Right hindlimb (tissue), 1 donor: Measurements from ENCODE around the gene SEC16B.

ENCODE experiments used
- DNase-seq: peaks from one replicate; pipeline ENCODE4 v3.0.0-alpha.2; 2018

SEC16B gene

DNA sequence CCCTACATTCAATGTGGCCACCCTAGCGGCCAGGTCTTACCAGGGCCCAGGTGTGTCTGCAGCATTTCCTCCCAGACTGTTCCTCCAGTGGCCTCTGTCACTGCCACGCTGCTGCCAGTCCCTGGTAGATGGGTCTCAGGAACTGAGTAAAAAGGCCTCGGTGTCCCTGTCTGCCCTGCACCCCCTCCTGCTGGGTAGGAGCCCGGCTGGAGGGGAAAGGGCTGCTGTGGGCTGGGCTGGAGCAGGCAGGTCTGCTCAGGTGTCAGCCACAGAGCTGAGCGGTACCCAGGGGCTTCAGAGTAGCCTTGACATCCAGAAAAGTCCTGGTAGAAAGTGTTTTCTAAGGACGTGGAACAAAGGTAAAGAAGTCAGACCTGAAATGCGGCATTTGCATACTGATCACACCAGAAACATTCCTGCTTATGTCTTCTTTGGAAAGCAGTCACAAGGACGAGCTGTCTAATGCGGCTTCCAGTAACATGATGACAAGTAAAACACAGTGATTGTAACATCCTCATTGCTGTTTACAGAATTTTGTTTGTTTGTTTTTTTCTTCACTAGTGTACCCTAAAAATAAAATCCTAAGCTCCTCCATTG lies 32.6 kb downstream of the SEC16B start:
- DNase-seq, result no peak

DNA sequence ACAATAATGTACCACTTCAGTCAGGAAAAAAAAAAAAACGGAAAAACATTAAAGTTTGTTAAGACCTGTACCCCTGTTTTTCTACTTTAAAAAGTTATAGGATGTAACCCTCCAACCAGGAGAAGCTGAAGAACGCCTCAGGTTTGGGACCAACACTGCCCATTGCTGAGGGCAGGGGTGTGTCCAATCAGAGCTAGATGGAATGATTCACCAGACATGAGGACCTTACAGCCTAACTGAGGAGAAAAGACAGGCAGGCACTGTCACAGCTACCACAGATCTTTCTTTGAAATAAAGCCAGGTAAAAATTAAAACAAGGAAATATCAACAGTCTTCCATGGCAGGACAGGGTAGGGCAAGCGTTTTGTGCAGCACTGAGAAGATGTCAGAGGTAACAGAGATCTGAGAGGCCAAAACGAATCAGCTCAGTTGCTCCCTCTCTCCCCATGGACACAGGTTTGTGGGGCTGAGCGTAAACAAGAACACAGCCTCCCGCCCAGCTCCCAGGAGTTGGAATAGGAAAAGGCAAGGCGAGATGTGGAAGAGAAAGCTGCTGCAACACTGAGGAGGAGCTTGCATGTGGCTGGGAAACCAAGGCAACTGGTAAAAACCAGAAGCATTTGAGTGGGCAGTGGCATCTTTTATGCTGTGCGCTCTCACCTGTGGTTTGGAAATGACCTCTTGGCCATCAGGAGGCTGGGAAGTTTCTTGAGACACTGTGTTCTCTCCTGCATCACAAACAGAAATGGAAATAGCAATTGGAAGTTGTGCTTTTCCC lies 34.0 kb downstream of the SEC16B start:
- DNase-seq, result no peak

DNA sequence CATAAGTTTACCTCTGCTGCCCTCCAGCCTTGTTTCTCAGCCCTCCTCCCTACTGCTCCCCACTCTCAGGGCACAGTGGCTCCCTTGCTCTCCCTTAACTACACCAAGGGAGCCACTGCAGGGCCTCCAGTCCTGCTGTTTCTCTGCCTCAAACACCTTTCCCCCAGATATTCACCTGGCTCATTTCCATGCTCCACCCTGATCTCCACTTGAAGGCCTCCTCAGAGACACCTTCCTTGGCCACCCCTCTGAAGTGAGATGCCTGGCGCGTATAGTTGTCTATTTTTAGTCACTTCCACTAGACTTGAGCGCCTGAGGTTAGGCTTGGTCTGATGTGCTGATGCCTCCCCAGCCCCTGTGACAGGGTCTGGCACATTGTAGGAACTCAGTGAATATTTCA lies 34.9 kb downstream of the SEC16B start:
- no peak for DNase-seq

DNA sequence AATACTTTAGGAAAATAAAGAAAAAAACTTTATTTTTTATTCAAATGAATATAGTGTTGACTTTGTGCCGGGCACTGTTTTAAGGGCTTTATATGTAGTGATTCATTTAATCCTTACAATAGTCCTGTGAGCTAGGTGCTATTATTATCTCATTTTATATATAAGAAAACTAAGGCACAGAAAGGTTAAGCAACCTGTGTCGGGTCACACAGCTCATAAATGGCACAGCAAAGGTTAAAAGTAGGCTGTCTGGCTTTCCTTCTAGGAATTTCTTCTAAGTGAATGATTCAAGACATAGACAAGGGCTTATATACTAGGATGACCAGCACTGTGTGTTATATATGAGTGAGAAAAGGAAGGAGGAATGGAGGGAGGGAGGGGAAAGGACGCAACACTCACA lies 35.4 kb downstream of the SEC16B start:
- DNase-seq, result no peak

DNA sequence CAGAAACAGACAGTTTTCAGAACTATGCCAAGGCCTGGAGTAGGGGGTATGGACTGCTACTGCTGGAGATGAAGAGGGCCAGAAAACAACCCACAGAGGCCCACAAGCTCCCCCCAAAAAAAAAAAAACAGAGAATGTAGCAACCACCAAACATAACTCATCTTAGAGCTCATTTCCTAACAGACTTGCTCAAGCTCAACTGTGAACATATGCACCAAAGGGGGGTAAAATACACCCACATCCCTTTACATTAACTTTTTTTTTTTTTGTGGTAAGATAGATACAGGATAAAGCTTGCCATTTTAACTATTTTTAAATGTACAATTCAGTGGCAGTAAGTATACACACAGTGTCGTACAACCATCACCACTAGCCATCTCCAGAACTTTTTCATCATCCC lies 36.0 kb downstream of the SEC16B start:
- DNase-seq, result no peak

DNA sequence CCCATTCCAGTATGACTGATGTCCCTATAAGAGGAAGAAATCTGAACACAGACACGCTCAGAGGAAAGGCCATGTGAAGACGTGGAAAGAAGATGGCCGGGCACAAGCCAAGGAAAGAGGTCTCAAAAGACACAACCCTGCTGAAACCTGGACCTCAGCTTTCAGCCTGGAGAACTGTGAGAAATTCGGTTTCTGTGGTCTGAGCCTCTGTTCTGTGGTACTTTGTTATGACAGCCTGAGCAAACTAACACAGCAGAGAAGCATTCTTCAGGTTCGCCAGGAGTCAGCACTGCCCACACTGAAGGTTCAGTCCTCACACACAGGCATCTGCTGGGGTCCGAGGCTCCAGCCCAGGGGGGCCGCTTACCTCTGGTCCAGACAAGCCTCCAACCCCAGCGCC lies 37.7 kb downstream of the SEC16B start:
- no peak for DNase-seq

DNA sequence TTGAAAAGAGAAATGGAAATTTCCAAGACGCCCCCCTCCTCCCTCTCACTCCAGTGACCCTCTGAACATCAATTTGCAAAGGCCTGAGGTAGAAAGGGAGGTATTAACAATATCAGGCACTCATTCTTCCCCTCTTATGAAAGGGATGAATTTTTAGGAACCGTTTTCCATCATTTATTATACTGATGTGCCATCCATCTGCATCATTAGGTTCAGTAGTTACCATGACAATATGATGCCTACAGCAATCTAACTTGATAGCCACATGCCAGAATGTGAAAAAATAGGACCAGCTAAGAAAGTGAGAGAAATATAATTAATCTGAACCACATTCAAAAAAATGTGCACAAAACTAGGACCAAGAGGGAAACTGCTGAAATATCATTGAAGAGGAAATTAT lies 40.9 kb downstream of the SEC16B start:
- DNase-seq, result no peak

DNA sequence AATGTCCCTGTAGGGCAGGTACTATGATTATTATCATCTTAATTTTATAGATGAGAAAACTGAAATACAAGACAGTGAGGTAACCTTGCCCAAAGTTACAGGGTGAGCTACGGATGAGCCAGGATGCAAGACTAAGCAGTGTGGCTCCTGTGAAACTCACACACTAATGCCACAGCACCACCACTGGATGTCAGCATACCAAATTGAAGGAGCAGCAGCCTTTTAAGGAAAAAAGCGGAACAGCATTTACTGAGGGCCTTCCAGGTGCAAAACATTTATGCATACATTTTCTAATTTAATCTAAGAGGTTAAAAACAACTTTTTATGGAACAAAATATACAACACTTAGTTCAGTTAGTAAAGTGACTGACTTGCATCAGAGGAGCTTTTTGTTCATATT lies 41.7 kb downstream of the SEC16B start:
- DNase-seq, result no peak

DNA sequence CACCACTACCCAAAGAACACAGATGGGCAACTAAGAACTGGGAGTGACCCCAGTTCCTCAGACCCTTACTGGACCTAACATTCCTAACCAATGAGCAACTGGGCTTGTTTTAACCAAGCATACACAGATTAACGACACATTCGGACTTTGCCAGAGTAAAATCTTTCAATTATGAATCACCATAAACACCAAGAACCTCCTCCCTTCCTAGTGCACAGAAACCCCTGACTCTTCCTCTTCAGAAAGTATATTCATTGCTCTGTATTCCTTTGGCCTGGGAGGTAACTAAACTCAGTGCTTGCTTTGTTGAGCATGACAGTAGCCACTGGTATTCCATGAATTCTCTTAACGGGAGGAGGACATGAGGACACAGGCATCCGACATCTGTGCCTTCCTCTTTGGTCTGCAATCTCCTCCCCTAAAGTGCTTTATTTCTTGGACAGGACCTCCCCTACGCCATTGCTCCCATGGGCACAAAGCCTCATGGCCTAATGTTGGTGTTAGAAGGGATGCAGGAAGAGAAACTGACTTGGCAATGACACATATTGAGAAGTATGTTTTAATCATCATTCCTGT lies 42.7 kb downstream of the SEC16B start:
- no peak for DNase-seq

DNA sequence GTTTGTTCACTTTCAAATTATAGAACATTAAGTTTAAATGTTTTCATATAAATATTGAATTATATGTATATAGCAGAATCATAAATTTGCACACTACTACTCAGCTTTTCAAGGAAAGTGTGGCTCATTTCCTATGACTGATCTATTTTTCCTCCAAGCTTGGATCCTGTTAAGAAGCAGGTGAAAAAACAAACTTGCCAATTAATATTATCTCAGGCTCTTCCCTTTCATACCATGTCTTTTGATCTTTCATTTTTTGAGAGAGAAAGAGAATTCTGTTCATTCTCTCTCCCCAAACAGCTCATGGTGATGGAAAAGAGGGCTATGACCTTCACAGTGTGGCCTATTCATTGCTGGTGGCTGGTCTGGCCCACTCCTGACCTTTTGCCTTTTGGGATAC lies 43.7 kb downstream of the SEC16B start:
- no peak for DNase-seq

DNA sequence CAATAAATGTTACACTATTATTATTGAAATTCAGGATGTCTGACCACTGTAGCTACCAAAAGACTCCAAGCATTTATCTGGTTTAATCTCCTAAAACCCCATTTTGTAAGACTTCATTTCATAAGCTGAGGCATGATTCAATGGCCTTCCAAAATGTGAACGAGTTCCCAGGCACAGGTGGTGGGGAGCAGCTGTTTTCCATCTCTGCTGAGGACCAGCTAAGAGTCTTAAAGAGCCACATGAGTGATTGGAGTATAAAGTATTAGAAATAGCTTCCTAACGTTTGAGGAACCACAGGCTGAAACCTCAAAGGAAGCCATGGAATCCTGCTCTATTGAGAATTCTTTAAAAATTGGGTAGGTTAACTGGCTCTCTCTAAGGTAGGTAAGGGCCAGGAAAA lies 44.9 kb downstream of the SEC16B start:
- DNase-seq, result no peak

DNA sequence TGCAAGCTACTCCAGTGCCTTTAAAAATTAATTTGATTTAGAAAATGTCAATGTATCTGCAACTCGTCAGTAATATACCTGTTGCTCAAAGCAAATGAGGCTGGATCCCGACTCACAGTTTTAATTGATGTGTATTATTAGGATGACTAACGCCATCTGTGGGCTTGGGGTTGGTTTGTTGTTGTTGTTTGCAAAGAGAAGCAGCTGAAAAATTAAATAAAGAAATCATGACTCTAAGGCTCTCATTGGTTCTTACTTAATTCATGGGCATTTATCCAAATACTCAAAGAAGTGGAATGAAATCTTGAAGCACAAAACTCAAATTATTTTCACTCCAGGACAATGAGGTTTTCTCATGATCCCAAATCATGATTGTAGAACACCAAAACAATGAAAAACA lies 46.4 kb downstream of the SEC16B start:
- DNase-seq, result no peak

DNA sequence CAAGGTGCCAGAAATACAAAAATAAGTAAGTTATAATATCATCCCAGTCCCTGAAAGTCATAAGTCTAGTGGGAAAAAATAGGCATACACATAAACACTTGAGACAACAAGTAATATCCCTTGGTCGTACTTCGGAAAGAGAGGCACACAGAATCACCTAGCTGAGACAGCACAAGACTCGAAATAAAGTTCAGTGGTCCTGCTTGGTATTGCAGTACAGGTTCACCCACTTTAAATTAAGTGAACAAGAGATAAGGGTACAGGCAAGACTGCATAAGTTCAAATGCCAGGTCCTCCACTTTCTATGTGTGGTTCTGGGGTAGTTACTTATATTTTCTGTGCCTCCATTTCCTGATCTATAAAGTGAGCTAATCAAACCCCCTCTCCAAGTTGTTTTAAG lies 47.6 kb downstream of the SEC16B start:
- no peak for DNase-seq

DNA sequence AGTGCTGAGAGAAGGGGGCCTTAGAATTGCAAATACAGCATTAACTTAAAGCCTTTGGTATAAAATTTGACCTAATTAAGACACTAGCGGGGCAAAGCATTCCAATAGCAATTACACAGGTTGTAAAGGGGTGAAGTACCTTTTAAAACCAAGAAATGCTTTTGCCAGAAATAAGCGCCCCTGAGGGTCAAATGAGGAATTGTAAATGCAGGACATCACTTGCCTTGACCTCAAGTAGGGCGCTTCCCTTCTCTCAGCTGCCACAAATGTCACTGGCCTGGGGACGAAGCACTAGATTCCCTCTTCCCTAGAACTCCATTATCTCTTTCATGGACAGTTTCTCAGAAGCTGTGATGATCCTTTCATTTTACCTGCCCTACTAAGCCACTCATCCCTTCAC lies 48.3 kb downstream of the SEC16B start:
- DNase-seq, result no peak

DNA sequence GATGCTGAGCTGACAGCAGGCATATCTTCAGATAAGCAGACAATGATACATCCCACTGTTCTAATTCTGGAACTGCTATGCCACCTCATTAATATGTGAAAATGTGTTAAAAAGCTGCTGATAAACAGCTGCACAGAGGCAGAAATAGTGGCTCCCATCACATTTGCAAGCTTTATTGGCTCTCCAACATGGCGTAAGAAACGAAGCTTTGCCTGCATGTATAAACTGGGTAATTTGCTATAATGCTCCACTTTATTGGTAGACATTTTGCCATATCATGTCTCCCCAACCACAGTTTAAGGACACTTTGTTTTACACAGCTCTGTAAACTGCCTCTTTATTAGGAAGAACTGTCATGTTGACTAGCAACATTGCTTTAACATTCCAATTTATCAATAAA lies 49.8 kb downstream of the SEC16B start:
- DNase-seq, result no peak

DNA sequence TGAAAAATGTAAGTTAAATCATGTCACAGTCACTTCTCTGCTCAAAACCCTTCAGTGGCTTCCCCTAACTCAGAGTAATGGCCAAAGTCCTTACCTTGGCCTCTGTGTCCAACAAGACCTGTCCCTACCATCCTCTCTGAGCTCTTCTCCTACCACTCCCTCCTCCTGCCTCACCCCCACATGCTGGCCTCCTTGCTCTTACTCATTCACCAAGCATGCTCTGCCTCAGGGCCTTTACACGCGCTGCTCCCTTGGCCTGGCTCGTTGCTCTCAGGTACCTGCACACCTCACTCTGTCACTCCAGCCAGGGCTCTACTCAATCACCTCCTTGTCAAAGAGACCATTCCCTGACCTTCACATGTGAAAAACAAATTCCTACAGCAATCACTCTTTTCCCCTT lies 54.2 kb downstream of the SEC16B start:
- DNase-seq, result no peak

DNA sequence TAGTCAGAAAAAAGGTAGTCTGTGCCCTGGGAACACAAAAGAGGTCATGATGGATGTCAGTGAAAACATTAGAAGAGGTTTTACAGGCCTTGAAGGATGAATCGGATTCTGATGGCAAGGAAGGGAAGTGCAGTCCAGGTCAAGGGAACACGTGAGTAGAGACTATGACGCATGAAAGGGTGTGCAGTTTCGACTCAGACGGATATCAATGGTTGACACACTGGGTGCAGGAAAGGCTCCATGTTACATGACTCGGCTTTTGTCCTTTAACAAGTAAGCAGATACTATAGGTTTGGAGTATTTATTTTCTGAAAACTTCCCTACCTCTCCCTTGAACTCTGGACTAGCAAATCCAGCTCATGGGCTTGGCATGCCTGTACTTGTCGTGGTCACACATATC lies 55.3 kb downstream of the SEC16B start:
- DNase-seq, result no peak

DNA sequence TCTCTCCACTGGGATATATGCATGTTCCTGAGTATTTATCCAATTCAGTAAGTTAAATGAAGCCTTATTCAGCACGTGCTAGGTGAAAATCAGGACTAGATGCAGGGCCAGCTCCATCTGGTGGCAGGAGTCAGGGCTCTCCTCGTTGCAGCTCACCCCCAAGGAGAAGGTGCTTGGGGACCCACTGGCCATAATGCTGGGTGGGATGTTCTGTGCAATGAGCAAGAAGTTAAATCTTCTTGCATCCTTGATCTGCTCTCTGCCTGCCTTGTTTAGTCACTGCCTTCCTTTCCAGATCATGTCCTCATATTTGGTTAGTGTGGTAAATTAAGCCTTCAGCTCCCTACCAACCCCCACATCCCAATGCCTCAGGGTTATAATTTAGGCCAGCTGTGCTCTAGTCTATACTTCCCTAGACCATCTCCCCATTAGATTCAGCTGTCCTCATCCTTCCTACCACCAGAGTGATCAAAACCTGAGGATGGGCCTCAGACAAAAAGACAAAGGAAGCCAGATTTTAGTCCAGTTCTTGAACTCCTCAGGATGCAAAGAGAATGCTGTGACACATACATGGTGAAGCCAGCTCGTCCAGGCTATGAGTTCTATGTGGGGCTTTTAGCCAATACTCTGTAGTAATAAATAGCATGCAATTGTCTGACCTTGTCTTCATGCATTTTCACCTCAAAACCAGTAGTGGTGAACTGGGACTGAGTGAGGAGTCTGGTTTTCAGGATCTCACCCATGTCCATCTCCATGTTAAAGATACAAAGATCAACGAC lies 55.9 kb downstream of the SEC16B start:
- DNase-seq, result no peak

DNA sequence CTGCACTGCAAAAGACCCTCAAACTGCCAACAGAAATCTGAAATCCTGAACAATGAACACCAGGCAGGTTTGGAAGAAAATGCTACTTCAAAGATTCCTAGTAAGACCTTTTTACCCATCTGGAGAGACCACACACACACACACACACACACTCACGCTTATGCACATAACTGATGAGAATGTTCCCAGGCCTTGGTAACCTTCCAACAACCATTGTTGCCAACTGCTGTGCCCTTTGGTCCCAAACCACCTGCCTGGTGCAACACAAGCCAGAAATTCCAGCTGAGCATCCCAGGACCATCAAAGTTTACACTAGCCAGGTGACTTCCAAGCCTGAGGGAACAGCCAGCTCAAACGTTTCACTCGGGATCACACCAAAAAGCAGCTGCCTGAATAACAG lies 56.9 kb downstream of the SEC16B start:
- no peak for DNase-seq

DNA sequence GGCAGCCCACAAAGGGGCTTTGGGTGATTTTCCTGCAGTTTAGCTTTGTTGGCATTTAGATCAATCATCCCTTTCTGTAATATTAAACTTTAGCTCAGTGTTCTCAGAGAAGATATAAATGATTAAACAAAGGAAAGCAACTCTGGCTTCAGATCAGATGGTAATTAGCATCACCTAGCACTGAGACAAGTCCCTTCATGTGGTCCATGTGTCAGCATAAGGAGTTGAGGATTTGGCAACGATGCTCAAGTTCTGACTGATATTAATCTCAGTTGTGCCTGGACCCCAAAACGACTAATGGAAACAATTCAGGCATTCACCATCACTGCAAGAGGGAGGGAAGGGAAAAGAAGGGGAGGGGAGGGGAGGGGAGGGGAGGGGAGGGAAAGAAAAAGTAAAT lies 60.4 kb downstream of the SEC16B start:
- no peak for DNase-seq

DNA sequence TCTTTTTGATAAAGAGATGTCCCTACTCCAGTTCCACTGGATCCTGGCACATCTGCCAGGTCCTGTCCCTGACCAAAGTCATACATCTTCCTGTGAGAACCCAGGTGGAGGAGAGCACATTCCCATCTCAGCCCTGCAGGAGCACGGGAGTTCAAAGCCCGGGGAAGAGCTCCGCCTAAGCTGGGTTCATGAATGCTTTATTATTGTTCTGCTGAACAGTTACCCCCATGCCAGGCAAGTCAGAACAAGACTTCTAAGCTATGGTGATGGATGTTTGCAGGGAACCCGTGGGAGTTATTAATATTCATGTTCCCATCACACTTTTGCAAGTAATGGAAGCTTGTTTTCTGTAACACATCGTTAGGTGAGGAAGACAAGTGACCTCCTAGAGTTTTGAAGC lies 62.9 kb downstream of the SEC16B start:
- DNase-seq, result no peak

DNA sequence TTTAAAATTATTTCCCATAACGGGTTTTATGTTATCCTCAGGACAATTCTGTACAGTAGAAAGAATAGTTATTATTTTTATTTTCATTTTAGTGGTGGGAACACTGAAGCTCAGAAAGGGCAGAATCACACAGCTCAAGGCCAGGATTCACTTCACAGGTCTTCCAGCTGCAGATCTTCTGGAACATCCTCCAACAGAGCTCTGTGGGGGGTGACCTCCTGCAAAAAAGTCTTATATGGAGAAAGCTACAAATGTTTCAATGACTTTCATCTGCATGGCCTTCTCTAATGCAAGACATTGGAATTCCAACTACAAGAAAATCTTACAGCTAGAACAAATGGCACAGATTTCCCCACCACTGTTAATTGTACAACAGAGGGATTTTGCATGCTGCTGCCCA lies 64.2 kb downstream of the SEC16B start:
- no peak for DNase-seq

DNA sequence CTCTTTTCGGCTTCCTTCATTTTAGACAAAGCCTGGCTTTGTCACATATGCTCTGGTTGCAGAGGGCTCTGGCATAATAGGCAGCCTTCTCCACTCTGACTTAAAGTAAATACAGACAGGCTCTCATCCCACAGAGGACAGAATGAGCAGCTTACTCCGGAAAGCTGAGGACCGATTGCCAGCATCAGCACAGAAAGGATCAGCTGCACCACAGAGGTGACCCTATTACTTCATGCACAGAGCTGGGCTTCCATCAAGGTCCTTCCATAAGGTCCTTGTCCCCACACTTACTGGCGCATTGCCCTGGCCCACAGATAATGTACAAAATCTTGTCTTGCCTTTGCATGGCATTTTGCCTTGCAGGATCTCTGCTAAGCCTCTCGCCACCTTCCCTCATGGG lies 67.6 kb downstream of the SEC16B start:
- no peak for DNase-seq
